Measurements from ENCODE around the gene MYOCOS.
"Not testable (repeated sequence)": the region's sequence is repeated elsewhere in the genome, so short reads cannot be mapped to it uniquely, and the experiment has no call there.

DNA sequence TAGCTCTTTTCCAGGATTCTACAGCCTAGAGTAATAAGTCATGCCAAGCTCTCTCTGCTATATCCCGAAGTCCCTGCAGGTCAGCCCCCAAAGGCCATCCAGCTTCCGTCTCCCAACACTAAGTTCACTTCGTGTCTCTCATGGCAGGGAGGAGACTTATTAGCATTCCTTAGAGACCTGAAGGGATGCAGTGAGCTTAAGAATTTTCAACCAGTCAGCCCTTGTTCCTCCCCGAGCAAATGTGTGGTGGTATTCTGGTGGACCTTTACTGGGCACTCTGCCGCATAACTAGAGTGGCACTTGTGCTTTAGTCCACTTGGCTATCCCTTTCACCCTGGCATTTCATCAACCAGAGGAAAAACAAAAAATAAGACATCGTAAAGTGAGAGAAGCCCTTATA is 19.0 kb upstream of the MYOCOS start:
- TF ChIP-seq CTCF (IDR thresholded peaks at IDR 0.05); POLR2AphosphoS5 (IDR thresholded peaks at IDR 0.05; ENCODE audit: low read depth, low read length); TCF7L2 (IDR thresholded peaks at IDR 0.05; ENCODE audit: low read depth, low read length); SIN3A (IDR thresholded peaks at IDR 0.05; ENCODE audit: borderline replicate concordance, insufficient read depth, low read depth, low read length): not testable (repeated sequence)

Data from Panc1 (cell line).